ENCODE measurements around the gene GSN.

DNA sequence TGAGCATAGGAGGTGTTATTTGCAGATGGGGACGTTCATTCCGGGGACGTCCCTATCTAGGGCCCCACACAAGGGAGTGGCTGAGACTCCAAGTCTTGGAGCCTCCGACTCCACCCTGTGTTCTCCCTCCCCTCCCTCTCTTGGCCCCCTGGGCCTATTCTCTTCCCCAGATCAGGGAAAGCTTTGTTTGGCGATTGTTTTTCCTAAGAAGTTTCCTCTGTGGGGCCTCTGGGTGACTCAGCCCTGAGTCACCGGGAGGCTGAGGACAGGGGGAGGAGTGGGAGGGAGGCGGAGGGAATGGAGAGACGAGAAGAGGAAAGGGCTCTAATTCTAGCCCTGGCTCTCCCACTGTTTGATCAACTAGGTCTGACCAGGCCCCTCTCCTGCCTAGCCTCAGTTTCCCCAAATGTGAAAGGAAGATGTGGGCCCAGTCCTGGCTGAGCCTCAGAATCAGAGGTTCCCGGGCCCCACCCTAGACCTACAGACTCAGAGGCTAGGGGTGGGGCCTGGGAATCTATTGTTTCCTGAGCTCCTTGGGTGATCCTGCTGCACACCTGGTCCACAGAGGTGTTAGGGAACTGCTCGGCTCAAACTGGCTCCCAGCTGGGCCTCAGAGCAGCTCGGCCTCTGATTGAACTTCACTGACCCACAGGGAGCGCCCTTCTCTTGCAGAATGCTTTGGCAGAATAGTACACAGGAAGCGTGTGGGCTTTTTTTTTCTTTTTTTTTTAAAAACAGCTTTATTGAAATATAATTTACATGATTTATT, 19.2 kb downstream of the GSN start:
- peak in 1 of 2 donors; percentile 50 for TF ChIP-seq POLR2A (IDR thresholded peaks at IDR 0.05)
- TF ChIP-seq, protein P1, sequence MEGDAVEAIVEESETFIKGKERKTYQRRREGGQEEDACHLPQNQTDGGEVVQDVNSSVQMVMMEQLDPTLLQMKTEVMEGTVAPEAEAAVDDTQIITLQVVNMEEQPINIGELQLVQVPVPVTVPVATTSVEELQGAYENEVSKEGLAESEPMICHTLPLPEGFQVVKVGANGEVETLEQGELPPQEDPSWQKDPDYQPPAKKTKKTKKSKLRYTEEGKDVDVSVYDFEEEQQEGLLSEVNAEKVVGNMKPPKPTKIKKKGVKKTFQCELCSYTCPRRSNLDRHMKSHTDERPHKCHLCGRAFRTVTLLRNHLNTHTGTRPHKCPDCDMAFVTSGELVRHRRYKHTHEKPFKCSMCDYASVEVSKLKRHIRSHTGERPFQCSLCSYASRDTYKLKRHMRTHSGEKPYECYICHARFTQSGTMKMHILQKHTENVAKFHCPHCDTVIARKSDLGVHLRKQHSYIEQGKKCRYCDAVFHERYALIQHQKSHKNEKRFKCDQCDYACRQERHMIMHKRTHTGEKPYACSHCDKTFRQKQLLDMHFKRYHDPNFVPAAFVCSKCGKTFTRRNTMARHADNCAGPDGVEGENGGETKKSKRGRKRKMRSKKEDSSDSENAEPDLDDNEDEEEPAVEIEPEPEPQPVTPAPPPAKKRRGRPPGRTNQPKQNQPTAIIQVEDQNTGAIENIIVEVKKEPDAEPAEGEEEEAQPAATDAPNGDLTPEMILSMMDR (IDR thresholded peaks at IDR 0.05), result peak in 4 of 6 experiments; percentile 3 to 34 (median 8)

All from Peyer's patch (tissue), 4 donors.